Tibial artery (tissue), 4 donors: Measurements from ENCODE around the gene TRAF3.
"Not testable (repeated sequence)": the region's sequence is repeated elsewhere in the genome, so short reads cannot be mapped to it uniquely, and the experiment has no call there.

Experiments used
- DNase-seq, 2 donors: peaks; one replicate each; pipeline ENCODE4 v3.0.0-alpha.2; 2019
- H3K27ac ChIP-seq, 2 donors: fragments of 200-600 bp; sonication (generic) in 1 of 2; 1 replicate in 1 of 2; 2 replicates in 1 of 2; pipeline ENCODE4 v1.5.1; 2018 to 2019; ENCODE audit warnings: mild to moderate bottlenecking in 1 of 2
- H3K27me3 ChIP-seq, 2 donors: fragments of 200-600 bp; sonication (generic) in 1 of 2; one replicate each; pipeline versions ENCODE4 v1.5.1 to v1.6.0; 2016 to 2019
- H3K36me3 ChIP-seq, 3 donors: fragments of 200-600 bp; sonication (generic) in 2 of 3; one replicate each; pipeline ENCODE4 v1.5.1; 2016 to 2019; ENCODE audit warnings: mild to moderate bottlenecking in 2 of 3
- H3K4me1 ChIP-seq, 4 donors: fragments of 200-600 bp; sonication (generic) in 2 of 4; 1 replicate in 3 of 4; 2 replicates in 1 of 4; pipeline ENCODE4 v1.5.1; 2016 to 2019
- H3K4me3 ChIP-seq, 2 donors: fragments of 200-600 bp; sonication (generic) in 1 of 2; 1 replicate in 1 of 2; 2 replicates in 1 of 2; pipeline ENCODE4 v1.5.1; 2018 to 2019; ENCODE audit warnings: mild to moderate bottlenecking in 2 of 2
- H3K9me3 ChIP-seq, 3 donors: fragments of 200-600 bp; sonication (generic) in 1 of 3; one replicate each; pipeline ENCODE4 v1.5.1; 2016 to 2019
- intact Hi-C: fragments of 100-400 bp; cut with DNase I; formaldehyde crosslinking; loops from one replicate; pipeline ENCODE4 v1.15.0; 2023; ENCODE audit warnings: low total_unique reads
- TF ChIP-seq, protein P1 (sequence below), 2 experiments: fragments of 200-600 bp in 1 of 2; fragments of 450-650 bp in 1 of 2; IDR thresholded peaks; one replicate each; pipeline ENCODE4 v1.5.1; 2017 to 2019; ENCODE audit warnings: antibody characterized with exemption in 2 of 2, mild to moderate bottlenecking in 1 of 2, moderate library complexity in 1 of 2

Gene TRAF3

DNA sequence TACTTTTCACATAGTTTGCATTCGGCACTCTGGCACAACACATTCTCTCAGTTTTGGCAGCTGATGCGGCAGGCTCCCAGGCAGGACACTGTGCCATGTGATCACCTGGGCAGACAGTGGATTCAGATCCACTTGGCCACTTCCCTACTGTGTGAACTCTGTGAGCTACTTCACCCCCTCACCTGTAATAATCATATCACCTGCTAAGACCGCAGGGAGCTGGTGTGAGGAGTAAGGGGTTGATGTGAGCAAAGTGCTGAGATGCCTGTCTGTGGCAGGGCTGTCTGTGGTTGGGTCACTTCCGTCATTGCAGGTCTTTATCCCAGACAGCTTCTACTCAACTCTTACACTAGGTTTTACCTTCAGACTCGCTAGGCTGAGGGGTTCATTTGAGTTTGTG, 94.8 kb downstream of the TRAF3 start:
- H3K36me3 ChIP-seq, result peaks cover 6 to 40% (median 18%) of the 10 kb centered on the region in 3 donors
- TF ChIP-seq, protein P1, sequence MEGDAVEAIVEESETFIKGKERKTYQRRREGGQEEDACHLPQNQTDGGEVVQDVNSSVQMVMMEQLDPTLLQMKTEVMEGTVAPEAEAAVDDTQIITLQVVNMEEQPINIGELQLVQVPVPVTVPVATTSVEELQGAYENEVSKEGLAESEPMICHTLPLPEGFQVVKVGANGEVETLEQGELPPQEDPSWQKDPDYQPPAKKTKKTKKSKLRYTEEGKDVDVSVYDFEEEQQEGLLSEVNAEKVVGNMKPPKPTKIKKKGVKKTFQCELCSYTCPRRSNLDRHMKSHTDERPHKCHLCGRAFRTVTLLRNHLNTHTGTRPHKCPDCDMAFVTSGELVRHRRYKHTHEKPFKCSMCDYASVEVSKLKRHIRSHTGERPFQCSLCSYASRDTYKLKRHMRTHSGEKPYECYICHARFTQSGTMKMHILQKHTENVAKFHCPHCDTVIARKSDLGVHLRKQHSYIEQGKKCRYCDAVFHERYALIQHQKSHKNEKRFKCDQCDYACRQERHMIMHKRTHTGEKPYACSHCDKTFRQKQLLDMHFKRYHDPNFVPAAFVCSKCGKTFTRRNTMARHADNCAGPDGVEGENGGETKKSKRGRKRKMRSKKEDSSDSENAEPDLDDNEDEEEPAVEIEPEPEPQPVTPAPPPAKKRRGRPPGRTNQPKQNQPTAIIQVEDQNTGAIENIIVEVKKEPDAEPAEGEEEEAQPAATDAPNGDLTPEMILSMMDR (IDR thresholded peaks at IDR 0.05), result no peak
- H3K9me3 ChIP-seq, result no peaks in the 10 kb centered on the region
- H3K27ac ChIP-seq, result no peak overlapping the region
- intact Hi-C loops, result no loop called here
- H3K27me3 ChIP-seq, result no peaks in the 10 kb centered on the region
- H3K4me1 ChIP-seq, result peaks cover 0 to 12% (median 1%) of the 10 kb centered on the region in 4 donors
- DNase-seq, result no peak
- no peak overlapping the region for H3K4me3 ChIP-seq

DNA sequence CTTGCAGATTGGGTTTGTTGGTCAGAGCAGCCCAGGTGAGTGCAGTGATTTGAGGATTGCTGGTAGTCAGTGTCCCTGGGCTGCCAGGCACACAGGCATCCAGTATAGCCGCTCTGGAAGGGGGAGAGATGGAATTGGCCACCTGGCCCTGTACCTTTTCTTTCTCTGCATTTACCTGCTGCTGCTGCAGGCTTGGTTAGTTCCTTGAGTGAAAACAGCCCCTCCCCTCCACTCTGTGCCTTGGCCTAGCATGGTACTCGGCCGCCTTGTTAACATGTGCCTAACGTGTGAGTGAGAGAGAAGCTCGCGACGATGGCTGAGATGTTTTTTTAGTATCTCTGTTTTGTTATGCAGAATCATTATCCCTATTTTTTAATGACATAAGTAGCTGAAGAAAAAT, 95.9 kb downstream of the TRAF3 start:
- H3K4me1 ChIP-seq, result peaks cover 0 to 8% (median 0%) of the 10 kb centered on the region in 4 donors
- no peaks in the 10 kb centered on the region for H3K27me3 ChIP-seq
- H3K4me3 ChIP-seq, result no peak overlapping the region
- no peaks in the 10 kb centered on the region for H3K9me3 ChIP-seq
- no peak for DNase-seq
- TF ChIP-seq, protein P1 (IDR thresholded peaks at IDR 0.05), result no peak
- peaks cover 12 to 48% (median 22%) of the 10 kb centered on the region in 3 donors for H3K36me3 ChIP-seq
- intact Hi-C loops, result no loop called here
- no peak overlapping the region for H3K27ac ChIP-seq

DNA sequence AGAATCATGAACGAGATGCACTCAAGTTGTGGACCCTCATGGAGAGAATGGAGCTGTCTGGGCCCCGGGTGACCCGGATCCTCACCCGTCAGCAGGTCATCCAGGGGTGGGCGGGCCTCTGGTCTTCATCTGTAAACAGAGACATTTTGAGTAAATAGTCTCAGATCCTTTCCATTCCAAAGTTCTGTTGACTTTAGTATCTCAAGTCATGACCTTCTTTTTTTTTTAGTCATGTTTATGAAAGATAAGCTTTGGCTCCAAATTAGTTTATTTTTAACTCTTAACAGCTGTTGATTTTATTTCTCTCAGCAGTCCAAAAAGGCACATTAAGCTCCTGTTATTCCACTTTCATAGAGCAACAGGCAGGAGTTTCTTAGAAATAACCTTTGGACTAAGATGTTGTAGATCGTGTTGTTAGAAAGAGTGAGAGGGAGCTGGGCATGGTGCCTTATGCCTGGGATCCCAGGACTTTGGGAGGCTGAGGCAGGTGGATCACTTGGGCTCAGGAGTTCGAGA, 96.4 kb downstream of the TRAF3 start:
- peaks cover 12 to 48% (median 22%) of the 10 kb centered on the region in 3 donors for H3K36me3 ChIP-seq
- H3K4me3 ChIP-seq, result no peak overlapping the region
- intact Hi-C loops, result no loop called here

DNA sequence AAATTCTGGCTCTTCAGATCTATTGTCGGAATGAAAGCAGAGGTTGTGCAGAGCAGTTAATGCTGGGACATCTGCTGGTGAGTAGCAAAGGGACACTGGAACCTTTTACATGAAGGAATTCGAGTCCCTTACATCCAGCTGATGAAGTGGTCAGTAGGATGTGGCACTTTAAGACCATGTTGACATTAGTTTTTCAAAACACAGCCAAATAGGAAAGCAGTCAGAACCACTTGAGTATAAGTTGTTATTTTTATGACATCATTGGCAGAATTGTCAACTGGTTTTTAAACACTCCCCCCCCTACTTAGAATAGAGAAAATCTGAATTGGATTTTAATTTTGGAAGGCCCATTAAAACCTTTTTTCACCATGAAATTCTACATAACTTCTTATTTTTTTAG, 98.4 kb downstream of the TRAF3 start:
- no peaks in the 10 kb centered on the region for H3K9me3 ChIP-seq
- peaks cover 12 to 44% (median 22%) of the 10 kb centered on the region in 3 donors for H3K36me3 ChIP-seq
- H3K4me3 ChIP-seq, result no peak overlapping the region
- DNase-seq, result no peak
- TF ChIP-seq, protein P1 (IDR thresholded peaks at IDR 0.05), result no peak
- intact Hi-C loops, result no loop called here
- H3K27ac ChIP-seq, result no peak overlapping the region
- H3K4me1 ChIP-seq, result peaks cover 0 to 8% (median 2%) of the 10 kb centered on the region in 4 donors
- no peaks in the 10 kb centered on the region for H3K27me3 ChIP-seq

More for the DNA sequence above, 96.4 kb downstream of the TRAF3 start:
- TF ChIP-seq, protein P1 (IDR thresholded peaks at IDR 0.05), result no peak
- Histone ChIP-seq H3K9me3 (no peaks in the 10 kb centered on the region), H3K27ac (no peak overlapping the region), H3K27me3 (no peaks in the 10 kb centered on the region), H3K4me1 (peaks cover 0 to 8% (median 0%) of the 10 kb centered on the region in 4 donors)
- DNase-seq, result no peak

DNA sequence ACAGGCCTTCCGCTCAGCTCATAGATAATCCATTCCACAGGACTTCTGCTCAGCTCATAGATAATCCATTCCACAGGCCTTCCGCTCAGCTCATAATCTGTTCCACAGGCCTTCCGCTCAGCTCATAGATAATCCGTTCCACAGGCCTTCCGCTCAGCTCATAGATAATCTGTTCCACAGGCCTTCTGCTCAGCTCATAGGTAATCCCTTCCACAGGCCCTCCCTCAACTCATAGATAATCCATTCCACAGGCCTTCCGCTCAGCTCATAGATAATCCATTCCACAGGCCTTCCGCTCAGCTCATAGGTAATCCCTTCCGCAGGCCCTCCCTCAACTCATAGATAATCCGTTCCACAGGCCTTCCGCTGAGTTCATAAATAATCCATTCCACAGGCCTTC, 100.3 kb downstream of the TRAF3 start:
- intact Hi-C loops, H3K27ac ChIP-seq, H3K27me3 ChIP-seq, H3K4me1 ChIP-seq, H3K9me3 ChIP-seq, DNase-seq, H3K4me3 ChIP-seq: not testable (repeated sequence)
- H3K36me3 ChIP-seq, result peaks cover 12 to 25% (median 19%) of the 10 kb centered on the region in 3 donors

DNA sequence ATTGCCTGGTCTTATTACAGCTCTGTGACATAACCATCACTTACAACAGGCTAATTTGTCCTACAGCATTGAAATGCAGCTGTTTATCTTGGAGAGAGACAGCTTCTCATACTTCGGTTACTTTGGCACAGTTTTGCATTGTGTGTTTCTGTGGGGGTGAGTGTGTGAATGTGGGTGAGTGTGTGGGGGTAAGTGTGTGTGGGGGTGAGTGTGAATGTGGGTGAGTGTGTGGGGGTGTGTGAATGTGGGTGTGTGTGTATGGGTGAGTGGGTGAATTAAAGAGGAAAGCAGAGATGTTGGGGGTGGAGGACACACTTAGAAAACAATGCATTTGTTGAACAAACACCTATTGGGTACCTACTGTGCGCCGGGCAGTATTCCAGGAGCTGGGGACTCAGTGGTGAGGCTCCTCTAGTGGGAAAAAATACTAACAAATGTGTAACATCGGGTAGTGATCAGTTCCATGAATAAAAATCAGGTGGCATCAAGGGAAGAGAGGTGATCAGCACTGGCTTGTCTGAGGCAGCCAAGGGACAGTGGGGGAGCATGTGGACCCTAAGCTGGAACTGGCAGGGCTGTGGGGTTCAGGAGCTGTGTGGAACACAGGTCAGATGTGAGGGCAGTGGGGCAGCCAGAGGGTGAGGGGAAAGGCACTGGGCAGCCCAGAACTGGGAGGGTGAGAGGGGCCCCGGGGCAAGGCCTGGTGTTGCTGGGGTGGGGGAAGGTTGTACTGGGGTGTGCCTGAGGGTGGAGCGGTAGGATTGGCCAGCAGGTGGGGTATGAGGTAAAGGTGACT, 101.1 kb downstream of the TRAF3 start:
- TF ChIP-seq, protein P1 (IDR thresholded peaks at IDR 0.05), result no peak
- Histone ChIP-seq H3K4me1 (peaks cover 0 to 8% (median 2%) of the 10 kb centered on the region in 4 donors), H3K27me3 (no peaks in the 10 kb centered on the region), H3K9me3 (no peaks in the 10 kb centered on the region), H3K27ac (no peak overlapping the region), H3K36me3 (peaks cover 12 to 16% (median 14%) of the 10 kb centered on the region in 3 donors), H3K4me3 (no peak overlapping the region)
- intact Hi-C loops, result no loop called here
- DNase-seq, result no peak
